ENCODE data around the gene MAML3.

DNA sequence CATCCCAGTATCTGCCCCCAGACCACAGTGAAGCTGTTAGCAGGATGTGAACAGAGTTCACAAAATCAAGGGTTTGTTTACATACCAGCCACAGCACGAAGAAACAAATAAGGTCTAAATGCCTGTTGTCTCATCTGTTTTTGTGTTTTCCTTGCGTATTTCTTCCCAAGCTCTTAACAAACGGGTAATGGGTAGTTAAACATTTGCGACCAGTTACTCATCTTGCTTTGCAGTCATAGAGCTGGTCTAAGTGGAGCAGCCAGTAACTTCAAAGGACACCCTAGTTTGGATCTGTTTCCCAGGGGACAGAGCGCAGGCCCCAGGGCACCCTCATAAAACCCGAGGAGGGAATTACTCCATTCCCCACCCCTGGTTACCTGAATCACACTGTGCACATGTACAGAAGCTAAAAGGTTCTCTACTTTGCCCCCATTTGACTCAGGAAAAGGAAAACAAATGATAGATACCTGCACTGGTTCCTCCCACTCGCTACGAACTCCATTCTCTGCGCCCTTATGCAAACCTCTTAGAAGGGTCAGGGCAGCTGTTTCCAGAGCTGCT is 68.8 kb downstream of the MAML3 start:
- TF ChIP-seq POLR2A (IDR thresholded peaks at IDR 0.05) (no peak), POLR2AphosphoS5 (IDR thresholded peaks at IDR 0.05) (no peak), EP300 (IDR thresholded peaks at IDR 0.05) (no peak)
- TF ChIP-seq, protein P1, sequence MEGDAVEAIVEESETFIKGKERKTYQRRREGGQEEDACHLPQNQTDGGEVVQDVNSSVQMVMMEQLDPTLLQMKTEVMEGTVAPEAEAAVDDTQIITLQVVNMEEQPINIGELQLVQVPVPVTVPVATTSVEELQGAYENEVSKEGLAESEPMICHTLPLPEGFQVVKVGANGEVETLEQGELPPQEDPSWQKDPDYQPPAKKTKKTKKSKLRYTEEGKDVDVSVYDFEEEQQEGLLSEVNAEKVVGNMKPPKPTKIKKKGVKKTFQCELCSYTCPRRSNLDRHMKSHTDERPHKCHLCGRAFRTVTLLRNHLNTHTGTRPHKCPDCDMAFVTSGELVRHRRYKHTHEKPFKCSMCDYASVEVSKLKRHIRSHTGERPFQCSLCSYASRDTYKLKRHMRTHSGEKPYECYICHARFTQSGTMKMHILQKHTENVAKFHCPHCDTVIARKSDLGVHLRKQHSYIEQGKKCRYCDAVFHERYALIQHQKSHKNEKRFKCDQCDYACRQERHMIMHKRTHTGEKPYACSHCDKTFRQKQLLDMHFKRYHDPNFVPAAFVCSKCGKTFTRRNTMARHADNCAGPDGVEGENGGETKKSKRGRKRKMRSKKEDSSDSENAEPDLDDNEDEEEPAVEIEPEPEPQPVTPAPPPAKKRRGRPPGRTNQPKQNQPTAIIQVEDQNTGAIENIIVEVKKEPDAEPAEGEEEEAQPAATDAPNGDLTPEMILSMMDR (IDR thresholded peaks at IDR 0.05), result no peak
